HepG2 (cell line): Measurements from ENCODE around the gene SLC12A3. TPM values are rescaled to one million over a fixed set of nuclear protein-coding genes. Genes with fewer than 3 reads are reported as not detected.
A peak's percentile ranks its signal among the peaks of the same experiment; 100 is the strongest.

ENCODE experiments used
- ATF1 ChIP-seq: IDR thresholded peaks from 2 replicates; pipeline ENCODE4 v1.6.1; 2016; ENCODE audit warnings: mild to moderate bottlenecking, control low read depth
- ATF7 ChIP-seq, 2 experiments: fragments of 450-650 bp in 1 of 2; sonication (generic) in 1 of 2; formaldehyde crosslinking in 1 of 2; IDR thresholded peaks; 2 replicates each; pipeline versions ENCODE4 v1.4.0 to v1.6.1; 2016 to 2020; ENCODE audit warnings: antibody characterized with exemption in 1 of 2, mild to moderate bottlenecking in 1 of 2, missing genetic modification reagents in 1 of 2
- DMAP1 ChIP-seq: IDR thresholded peaks from 2 replicates; pipeline ENCODE4 v1.6.1; 2016
- DR1 ChIP-seq: sonication (generic); formaldehyde crosslinking; IDR thresholded peaks from 2 replicates; pipeline ENCODE4 v1.8.0; 2021; ENCODE audit warnings: mild to moderate bottlenecking, missing genetic modification reagents, inconsistent platforms
- IRF1 ChIP-seq: sonication (generic); formaldehyde crosslinking; IDR thresholded peaks from 2 replicates; pipeline ENCODE4 v1.4.0; 2020; ENCODE audit warnings: low read depth, mild to moderate bottlenecking, missing genetic modification reagents
- KAT2B ChIP-seq: fragments of 150-350 bp; IDR thresholded peaks from 2 replicates; pipeline ENCODE4 v1.6.1; 2014; ENCODE audit warnings: low read depth, low read length, borderline replicate concordance
- KLF9 ChIP-seq: IDR thresholded peaks from 2 replicates; pipeline ENCODE4 v1.6.1; 2016; ENCODE audit warnings: low read depth
- RXRA ChIP-seq: sonication (generic); formaldehyde crosslinking; IDR thresholded peaks from 2 replicates; pipeline ENCODE4 v1.5.1; 2020; ENCODE audit warnings: missing genetic modification reagents
- SOX13 ChIP-seq, 3 experiments: fragments of 450-650 bp in 1 of 3; sonication (generic) in 1 of 3; formaldehyde crosslinking in 1 of 3; IDR thresholded peaks in 2 of 3; conservative IDR thresholded peaks in 1 of 3; 2 replicates each; pipeline versions ENCODE4 v1.5.0 to v1.6.1; 2016 to 2020; ENCODE audit warnings: antibody characterized with exemption in 1 of 3, mild to moderate bottlenecking in 1 of 3, missing compliant biosample characterization in 1 of 3, missing genetic modification reagents in 1 of 3, moderate library complexity in 1 of 3
- TBP ChIP-seq: sonication (generic); formaldehyde crosslinking; IDR thresholded peaks from 2 replicates; pipeline ENCODE4 v1.5.0; 2020; ENCODE audit warnings: missing genetic modification reagents
- TGIF2 ChIP-seq: IDR thresholded peaks from 2 replicates; pipeline ENCODE4 v1.6.1; 2016; ENCODE audit warnings: control low read depth, missing compliant biosample characterization
- ZFP41 ChIP-seq: sonication (generic); formaldehyde crosslinking; IDR thresholded peaks from 2 replicates; pipeline ENCODE4 v1.4.0; 2020; ENCODE audit warnings: mild to moderate bottlenecking, missing genetic modification reagents, borderline replicate concordance
- ZMYM4 ChIP-seq: sonication (generic); formaldehyde crosslinking; IDR thresholded peaks from 2 replicates; pipeline ENCODE4 v1.8.1; 2023; ENCODE audit warnings: mild to moderate bottlenecking, missing genetic modification reagents
- ZNF274 ChIP-seq: sonication (generic); formaldehyde crosslinking; IDR thresholded peaks from 2 replicates; pipeline ENCODE4 v1.5.1; 2020; ENCODE audit warnings: mild to moderate bottlenecking, missing genetic modification reagents
- ZNF367 ChIP-seq: sonication (generic); formaldehyde crosslinking; IDR thresholded peaks from 2 replicates; pipeline ENCODE4 v1.4.0; 2020; ENCODE audit warnings: missing genetic modification reagents, borderline replicate concordance
- ZNF407 ChIP-seq: sonication (generic); formaldehyde crosslinking; IDR thresholded peaks from one replicate; pipeline ENCODE4 v1.5.1; 2020; ENCODE audit warnings: mild to moderate bottlenecking, missing genetic modification reagents; ENCODE audit errors: not compliant biosample characterization
- ZNF468 ChIP-seq: sonication (generic); formaldehyde crosslinking; IDR thresholded peaks from 2 replicates; pipeline ENCODE4 v1.8.0; 2022; ENCODE audit warnings: mild to moderate bottlenecking, moderate library complexity, missing genetic modification reagents
- ZNF616 ChIP-seq: sonication (generic); formaldehyde crosslinking; IDR thresholded peaks from 2 replicates; pipeline ENCODE4 v1.5.0; 2020; ENCODE audit warnings: low read depth, mild to moderate bottlenecking, missing genetic modification reagents
- ZNF740 ChIP-seq: sonication (generic); formaldehyde crosslinking; IDR thresholded peaks from 2 replicates; pipeline ENCODE4 v1.4.0; 2020; ENCODE audit warnings: missing genetic modification reagents
- polyA plus RNA-seq, 8 experiments: library from polyadenylated mRNA; depleted of rRNA in 3 of 8; stranded (reverse) in 7 of 8; unstranded in 1 of 8; fragments of >200 nt; fragmentation: Illumina TruSeq in 4 of 8; extraction: Trizol in 4 of 8; gene quantifications; 2 replicates each; pipeline versions ENCODE4 v1.2.1 to v1.2.3, GENCODE V29; 2011 to 2016; ENCODE audit warnings: low read depth in 4 of 8, missing spikeins in 1 of 8, mixed read lengths in 1 of 8; ENCODE audit not compliant: insufficient read depth in 1 of 8
- total RNA-seq, 5 experiments: library from RNA; depleted of rRNA; stranded (reverse); fragments of >200 nt; fragmentation: Illumina TruSeq; extraction: Trizol; gene quantifications; 2 replicates each; pipeline ENCODE4 v1.2.3, GENCODE V29; 2016; ENCODE audit warnings: low read depth in 1 of 5

The SLC12A3 gene
- total and polyA plus RNA-seq, 2 of the 13 experiments (the other 11 are each of a cell fraction or from before 2014, with no cell fraction given) = 6.2 TPM; not detected in 1

- TF ChIP-seq ZNF407 (no peak), RXRA (CRISPR knock-in tag) (peak; percentile 43; the same call in 1 of the 2 replicates), TGIF2 (CRISPR knock-in tag) (peak; percentile 100), SOX13 (IDR thresholded peaks at IDR 0.05) (no peak), SOX13 (CRISPR knock-in tag; conservative IDR thresholded peaks at IDR 0.05 in 1 of 2, IDR thresholded peaks at IDR 0.05 in 1 of 2) (peak in 1 of 2 experiments; percentile 84; a peak in 2 of 4 replicates), TBP (CRISPR knock-in tag) (no peak), KLF9 (CRISPR knock-in tag) (no peak; the same call in 1 of the 2 replicates), ATF7 (IDR thresholded peaks at IDR 0.05) (no peak), ATF7 (CRISPR knock-in tag; IDR thresholded peaks at IDR 0.05) (no peak), KAT2B (no peak), ZNF468 (CRISPR knock-in tag) (no peak), ATF1 (CRISPR knock-in tag) (no peak), ZNF274 (no peak; the same call in 1 of the 2 replicates), ZNF740 (CRISPR knock-in tag) (no peak), ZFP41 (no peak), DR1 (CRISPR knock-in tag) (no peak), ZNF616 (CRISPR knock-in tag) (0 out of 2 replicates have a peak, but pooled peaks have one; percentile 10), DMAP1 (CRISPR knock-in tag) (peak; percentile 71), ZMYM4 (0 out of 2 replicates have a peak, but pooled peaks have one; percentile 33), IRF1 (no peak), ZNF367 (CRISPR knock-in tag) (no peak)
Measured at GRCh38 chr16:56932721-56933619, 68.0 kb downstream of the SLC12A3 start (continued).
